Activated naive CD8-positive, alpha-beta T cell (primary cell): ENCODE results near the gene ALDH1B1.
"Not testable (repeated sequence)": the region's sequence is repeated elsewhere in the genome, so short reads cannot be mapped to it uniquely, and the experiment has no call there.

Experiments
- H3K27ac Mint-ChIP-seq: one replicate; pipeline ENCODE4 v1.8.0; 2021; ENCODE audit warnings: mixed read lengths
- H3K27me3 Mint-ChIP-seq: one replicate; pipeline ENCODE4 v1.8.0; 2021; ENCODE audit warnings: mixed read lengths
- H3K36me3 Mint-ChIP-seq: one replicate; pipeline ENCODE4 v1.8.0; 2021; ENCODE audit warnings: mixed read lengths
- H3K4me1 Mint-ChIP-seq: one replicate; pipeline ENCODE4 v1.8.0; 2021; ENCODE audit warnings: low read depth, mixed read lengths
- H3K4me3 Mint-ChIP-seq: one replicate; pipeline ENCODE4 v1.8.0; 2021; ENCODE audit warnings: mild to moderate bottlenecking, mixed read lengths
- H3K9me3 Mint-ChIP-seq: one replicate; pipeline ENCODE4 v1.8.0; 2021; ENCODE audit warnings: low read depth, mixed read lengths

Gene ALDH1B1

DNA sequence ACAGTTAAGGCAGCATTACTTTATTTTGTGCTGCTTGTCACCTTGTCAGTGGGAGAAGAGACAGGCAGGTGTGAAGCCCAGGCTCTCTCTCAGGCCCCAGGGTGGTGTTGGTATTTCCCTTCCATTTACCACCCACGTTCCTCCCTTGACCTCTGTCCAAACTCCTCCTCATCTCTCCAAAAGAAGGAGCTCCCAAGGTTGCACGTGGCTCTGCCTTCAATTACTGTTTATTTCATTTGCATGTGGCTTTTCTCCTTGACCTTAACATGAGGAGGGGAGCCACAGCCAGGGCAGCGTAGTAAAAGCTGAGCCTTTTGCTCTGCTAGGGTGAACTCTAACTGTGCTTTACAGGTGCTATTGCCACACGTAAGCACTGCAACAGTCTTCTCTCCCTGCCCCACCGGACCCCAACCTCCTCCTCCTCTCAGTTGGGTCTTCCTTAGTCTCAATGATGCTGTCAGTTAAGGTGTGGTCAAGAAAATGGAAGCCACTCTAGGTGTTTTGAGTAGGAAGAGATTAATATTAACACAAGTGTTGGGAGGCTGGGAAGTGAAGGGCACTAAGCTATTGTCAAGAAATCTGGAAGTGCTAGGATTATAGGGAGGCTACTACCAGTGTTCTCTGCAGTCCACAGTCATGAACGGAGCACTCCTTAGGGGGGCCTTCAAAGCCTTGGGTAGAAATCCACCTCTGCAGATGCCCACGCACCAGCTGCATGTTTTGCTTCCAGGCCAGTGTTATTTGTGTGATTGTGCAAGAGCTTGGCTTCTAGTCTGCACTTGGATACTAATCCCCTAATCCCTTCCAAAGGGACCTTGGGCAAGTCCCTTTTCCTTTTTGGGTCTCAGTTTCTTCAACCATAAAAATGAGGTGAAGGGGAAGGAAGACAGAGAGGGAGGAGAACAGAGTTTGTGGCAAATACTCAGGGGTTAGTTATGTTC, 3.9 kb upstream of the ALDH1B1 start:
- peaks cover 8% of the 10 kb centered on the region for H3K4me1 Mint-ChIP-seq
- no peak overlapping the region for H3K4me3 Mint-ChIP-seq
- H3K27ac Mint-ChIP-seq, result no peak overlapping the region
- H3K36me3 Mint-ChIP-seq, result no peaks in the 10 kb centered on the region
- H3K27me3 Mint-ChIP-seq, result peaks cover 2% of the 10 kb centered on the region
- H3K9me3 Mint-ChIP-seq, result no peaks in the 10 kb centered on the region

GRCh38 chr9:38389313-38389712, 3.2 kb upstream of the ALDH1B1 start:
- no peak overlapping the region for H3K4me3 Mint-ChIP-seq
- no peaks in the 10 kb centered on the region for H3K36me3 Mint-ChIP-seq
- H3K27me3 Mint-ChIP-seq, result peaks cover 2% of the 10 kb centered on the region
- no peak overlapping the region for H3K27ac Mint-ChIP-seq
- H3K9me3 Mint-ChIP-seq, result no peaks in the 10 kb centered on the region
- peaks cover 13% of the 10 kb centered on the region for H3K4me1 Mint-ChIP-seq

DNA sequence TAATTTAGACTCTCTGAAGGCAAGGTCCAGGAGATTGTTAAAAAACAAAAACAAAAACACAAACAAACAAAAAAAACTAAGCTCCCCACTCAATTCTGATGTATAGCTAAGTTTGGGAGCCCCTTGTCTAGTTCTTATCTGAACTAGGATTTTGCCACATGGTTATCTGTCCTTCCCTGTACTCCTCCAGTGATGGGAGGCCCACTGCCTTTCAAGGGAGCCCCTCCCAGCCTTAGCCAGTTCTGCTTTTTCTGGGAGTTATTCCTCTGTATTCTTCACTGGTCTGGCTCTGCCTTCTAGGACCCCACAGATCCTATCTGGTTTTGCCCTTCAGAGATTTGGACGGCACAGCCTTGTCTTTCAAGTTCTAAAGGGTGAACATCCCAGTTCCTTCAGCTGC, 2.1 kb upstream of the ALDH1B1 start:
- H3K9me3 Mint-ChIP-seq, result no peaks in the 10 kb centered on the region
- H3K36me3 Mint-ChIP-seq, result peaks cover 2% of the 10 kb centered on the region
- no peak overlapping the region for H3K27ac Mint-ChIP-seq
- H3K4me3 Mint-ChIP-seq, result no peak overlapping the region
- peaks cover 2% of the 10 kb centered on the region for H3K27me3 Mint-ChIP-seq
- peaks cover 13% of the 10 kb centered on the region for H3K4me1 Mint-ChIP-seq

GRCh38 chr9:38390851-38391250, 1.7 kb upstream of the ALDH1B1 start:
- Mint-ChIP-seq H3K36me3 (peaks cover 2% of the 10 kb centered on the region), H3K4me1 (peaks cover 13% of the 10 kb centered on the region), H3K27me3 (peaks cover 2% of the 10 kb centered on the region), H3K9me3 (no peaks in the 10 kb centered on the region), H3K4me3 (peak overlapping the region; percentile 28), H3K27ac (no peak overlapping the region)

GRCh38 chr9:38391278-38392118, 1.0 kb upstream of the ALDH1B1 start:
- H3K27me3 Mint-ChIP-seq, result peaks cover 2% of the 10 kb centered on the region
- peaks cover 13% of the 10 kb centered on the region for H3K4me1 Mint-ChIP-seq
- peaks cover 2% of the 10 kb centered on the region for H3K36me3 Mint-ChIP-seq
- H3K4me3 Mint-ChIP-seq, result peak overlapping the region; percentile 94
- peak overlapping the region; percentile 85 for H3K27ac Mint-ChIP-seq
- H3K9me3 Mint-ChIP-seq, result no peaks in the 10 kb centered on the region

- Mint-ChIP-seq H3K4me1 (peaks cover 13% of the 10 kb centered on the region), H3K36me3 (peaks cover 16% of the 10 kb centered on the region), H3K27me3 (no peaks in the 10 kb centered on the region), H3K27ac (peak overlapping the region; percentile 85), H3K9me3 (no peaks in the 10 kb centered on the region), H3K4me3 (peak overlapping the region; percentile 94)
These were observed 760 bp downstream of the ALDH1B1 start for GRCh38 chr9:38393128-38393796.

DNA sequence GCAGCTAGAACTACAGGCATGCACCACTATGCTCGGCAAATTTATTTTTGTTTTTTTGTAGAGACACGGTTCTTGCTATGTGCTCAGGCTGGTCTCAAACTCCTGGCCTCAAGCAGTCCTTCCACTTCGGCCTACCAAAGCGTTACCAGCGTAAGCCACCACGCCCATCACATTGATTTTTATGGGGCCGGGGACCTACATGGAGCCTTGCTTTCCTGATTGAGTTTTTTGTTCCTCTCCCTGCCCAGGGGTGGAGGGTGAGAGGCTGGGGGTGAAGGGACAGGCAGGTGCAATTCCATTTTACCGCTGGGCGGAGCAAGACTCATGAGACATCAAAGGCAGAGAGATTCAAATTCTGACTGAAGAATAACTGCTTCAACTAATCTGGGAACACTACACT, 1.9 kb downstream of the ALDH1B1 start:
- Mint-ChIP-seq H3K36me3 (peaks cover 16% of the 10 kb centered on the region), H3K4me1 (peaks cover 13% of the 10 kb centered on the region), H3K4me3 (peak overlapping the region; percentile 36), H3K9me3 (no peaks in the 10 kb centered on the region), H3K27ac (no peak overlapping the region), H3K27me3 (no peaks in the 10 kb centered on the region)

- H3K27ac Mint-ChIP-seq, result no peak overlapping the region
- no peaks in the 10 kb centered on the region for H3K27me3 Mint-ChIP-seq
- peaks cover 14% of the 10 kb centered on the region for H3K4me1 Mint-ChIP-seq
- no peaks in the 10 kb centered on the region for H3K9me3 Mint-ChIP-seq
- H3K36me3 Mint-ChIP-seq, result peaks cover 16% of the 10 kb centered on the region
- no peak overlapping the region for H3K4me3 Mint-ChIP-seq
These were observed 3.3 kb downstream of the ALDH1B1 start for GRCh38 chr9:38395653-38396370.

DNA sequence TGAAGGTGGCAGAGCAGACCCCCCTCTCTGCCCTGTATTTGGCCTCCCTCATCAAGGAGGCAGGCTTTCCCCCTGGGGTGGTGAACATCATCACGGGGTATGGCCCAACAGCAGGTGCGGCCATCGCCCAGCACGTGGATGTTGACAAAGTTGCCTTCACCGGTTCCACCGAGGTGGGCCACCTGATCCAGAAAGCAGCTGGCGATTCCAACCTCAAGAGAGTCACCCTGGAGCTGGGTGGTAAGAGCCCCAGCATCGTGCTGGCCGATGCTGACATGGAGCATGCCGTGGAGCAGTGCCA, 3.8 kb downstream of the ALDH1B1 start:
- H3K9me3 Mint-ChIP-seq, result no peaks in the 10 kb centered on the region
- H3K4me3 Mint-ChIP-seq, result no peak overlapping the region
- H3K27me3 Mint-ChIP-seq, result no peaks in the 10 kb centered on the region
- H3K36me3 Mint-ChIP-seq, result peaks cover 16% of the 10 kb centered on the region
- no peak overlapping the region for H3K27ac Mint-ChIP-seq
- peaks cover 15% of the 10 kb centered on the region for H3K4me1 Mint-ChIP-seq

- not testable (repeated sequence) for H3K27me3 Mint-ChIP-seq, H3K9me3 Mint-ChIP-seq, H3K4me3 Mint-ChIP-seq, H3K4me1 Mint-ChIP-seq, H3K27ac Mint-ChIP-seq
- peaks cover 16% of the 10 kb centered on the region for H3K36me3 Mint-ChIP-seq
These were observed 6.7 kb downstream of the ALDH1B1 start for GRCh38 chr9:38399191-38399590.

GRCh38 chr9:38401994-38402393, 9.5 kb downstream of the ALDH1B1 start:
- no peaks in the 10 kb centered on the region for H3K9me3 Mint-ChIP-seq
- H3K36me3 Mint-ChIP-seq, result peaks cover 10% of the 10 kb centered on the region
- peaks cover 2% of the 10 kb centered on the region for H3K4me1 Mint-ChIP-seq
- H3K27me3 Mint-ChIP-seq, result peaks cover 9% of the 10 kb centered on the region
- H3K4me3 Mint-ChIP-seq, result no peak overlapping the region
- H3K27ac Mint-ChIP-seq, result no peak overlapping the region

DNA sequence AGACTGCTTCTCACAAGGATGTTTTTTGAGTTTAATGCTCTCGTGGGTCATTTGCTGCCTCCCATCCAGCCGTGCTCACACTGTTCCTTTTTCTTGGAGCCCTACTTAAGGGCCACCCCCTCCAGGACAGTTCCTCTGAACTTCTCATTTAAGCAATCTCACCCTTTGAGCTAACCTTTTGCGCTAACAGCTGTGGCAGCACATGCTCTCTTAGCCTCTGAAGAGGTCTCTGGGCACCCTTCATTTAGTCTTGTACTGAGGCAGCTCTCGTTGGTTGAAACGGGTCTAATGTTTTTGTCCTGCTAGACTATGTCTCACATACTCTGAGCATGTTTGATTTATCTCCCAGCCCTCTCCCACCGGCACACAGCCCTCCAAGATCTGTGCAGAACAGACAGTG, 11.8 kb downstream of the ALDH1B1 start:
- Mint-ChIP-seq H3K27me3 (peaks cover 9% of the 10 kb centered on the region), H3K4me1 (peaks cover 2% of the 10 kb centered on the region), H3K4me3 (no peak overlapping the region), H3K36me3 (no peaks in the 10 kb centered on the region), H3K27ac (no peak overlapping the region), H3K9me3 (no peaks in the 10 kb centered on the region)

DNA sequence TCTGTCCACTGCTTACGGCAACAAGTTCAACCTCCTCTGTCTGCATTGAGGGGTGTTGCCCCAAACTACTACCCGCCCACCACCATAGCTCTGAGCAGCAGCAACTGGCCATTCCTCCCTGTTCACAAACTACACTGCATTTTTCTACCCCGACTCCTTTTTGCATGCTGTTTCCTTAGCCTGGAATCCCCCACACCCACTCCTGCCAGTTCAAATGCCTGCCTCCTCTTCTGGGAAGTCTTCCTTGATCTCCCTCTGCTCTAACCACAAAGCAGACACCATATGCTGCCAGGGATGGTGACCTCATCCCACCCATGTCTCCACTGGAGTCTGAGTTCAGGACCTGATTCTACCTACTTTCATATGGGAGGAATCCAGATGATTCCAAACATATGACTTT, 13.3 kb downstream of the ALDH1B1 start:
- Mint-ChIP-seq H3K27ac (no peak overlapping the region), H3K27me3 (peaks cover 9% of the 10 kb centered on the region), H3K36me3 (no peaks in the 10 kb centered on the region), H3K4me3 (no peak overlapping the region), H3K4me1 (peaks cover under 1% of the 10 kb centered on the region), H3K9me3 (no peaks in the 10 kb centered on the region)

GRCh38 chr9:38406476-38407186, 14.1 kb downstream of the ALDH1B1 start:
- H3K27ac Mint-ChIP-seq, result no peak overlapping the region
- H3K4me1 Mint-ChIP-seq, result no peaks in the 10 kb centered on the region
- H3K9me3 Mint-ChIP-seq, result no peaks in the 10 kb centered on the region
- peaks cover 9% of the 10 kb centered on the region for H3K27me3 Mint-ChIP-seq
- no peaks in the 10 kb centered on the region for H3K36me3 Mint-ChIP-seq
- H3K4me3 Mint-ChIP-seq, result no peak overlapping the region
